ENCODE measurements around the gene PRKCE.

Gene PRKCE

DNA sequence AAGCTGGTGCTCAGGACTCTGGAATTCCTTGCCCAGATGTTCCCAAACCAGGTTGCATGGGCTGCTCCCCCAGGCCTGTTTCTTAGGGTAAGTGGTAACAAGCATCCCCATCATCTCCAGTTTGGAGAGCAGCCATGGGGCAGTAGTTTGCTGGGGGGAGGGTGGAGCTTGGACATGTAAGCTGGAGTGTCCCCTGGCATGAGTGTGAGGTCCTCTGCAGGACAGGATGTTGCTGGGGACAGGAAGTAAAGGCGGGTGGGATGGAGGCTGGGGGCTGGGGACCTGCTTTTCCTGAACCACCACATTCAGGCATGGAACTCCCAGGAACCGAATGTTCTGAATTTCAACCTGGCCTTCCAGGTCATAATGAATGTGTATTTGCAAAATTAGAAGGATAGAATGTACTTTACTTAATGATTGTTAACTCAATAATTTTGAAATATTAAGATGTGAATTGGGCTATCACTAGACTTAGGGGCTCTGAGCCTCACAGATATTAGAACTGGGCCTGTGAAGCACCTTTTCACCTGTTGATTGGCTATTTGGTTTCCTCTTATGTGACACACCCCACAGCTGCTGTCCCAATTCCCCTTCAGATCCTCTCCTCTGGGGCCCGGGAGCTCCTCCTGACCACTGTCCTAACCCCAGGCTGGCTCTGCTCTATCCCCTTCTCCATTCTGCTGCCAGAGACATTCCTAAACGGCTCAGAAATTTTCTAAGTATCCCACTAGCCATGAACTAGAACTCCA lies 579.4 kb downstream of the PRKCE start:
- TF ChIP-seq ZNF274 (IDR thresholded peaks at IDR 0.05; ENCODE audit: low read depth, low read length): no peak
- H3K4me3 ChIP-seq (ENCODE audit: low read length): no peak overlapping the region

DNA sequence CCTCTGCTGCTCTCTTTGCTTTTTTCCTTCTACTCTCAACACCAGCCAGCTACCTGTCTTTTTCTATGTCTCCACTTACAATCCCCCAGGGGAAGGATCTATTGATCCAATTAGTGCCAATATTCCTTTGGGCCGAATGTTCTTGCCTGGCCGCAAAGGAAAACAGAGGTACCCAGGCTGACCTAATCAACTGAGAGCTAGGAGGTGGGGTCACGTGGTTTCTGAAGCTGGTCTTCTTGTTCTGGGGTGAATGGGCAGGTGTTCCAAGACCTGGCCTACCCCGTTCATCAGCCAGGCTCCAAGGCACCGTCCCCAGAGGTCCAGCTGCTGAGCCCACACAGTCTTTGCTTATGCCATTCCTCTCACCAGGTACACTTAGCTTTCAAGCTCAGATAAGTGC lies 580.2 kb downstream of the PRKCE start:
- no peak for TF ChIP-seq ZNF274 (IDR thresholded peaks at IDR 0.05; ENCODE audit: low read depth, low read length)
- no peak overlapping the region for H3K4me3 ChIP-seq (ENCODE audit: low read length)

DNA sequence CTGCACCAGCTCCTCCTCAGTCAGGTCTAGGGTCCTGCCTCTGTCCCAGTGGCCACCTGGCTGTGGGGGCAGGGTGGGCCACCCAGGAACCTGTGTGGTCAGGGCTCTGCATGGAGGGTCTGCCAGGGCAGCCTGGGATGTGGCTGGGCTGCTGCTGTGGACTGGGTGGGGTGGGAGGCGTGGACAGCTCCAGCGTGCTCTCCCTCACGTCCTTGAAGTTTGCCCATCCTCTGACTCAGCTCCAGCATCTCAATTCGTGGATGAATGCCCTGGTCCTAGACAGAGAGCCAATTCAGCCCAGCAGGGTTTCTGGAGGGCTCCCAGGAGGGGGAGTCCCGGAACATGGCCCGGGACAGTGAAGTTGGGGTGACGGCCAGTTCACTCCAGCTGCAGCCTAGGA lies 581.4 kb downstream of the PRKCE start:
- TF ChIP-seq ZNF274 (IDR thresholded peaks at IDR 0.05; ENCODE audit: low read depth, low read length): no peak
- H3K4me3 ChIP-seq (ENCODE audit: low read length): no peak overlapping the region

DNA sequence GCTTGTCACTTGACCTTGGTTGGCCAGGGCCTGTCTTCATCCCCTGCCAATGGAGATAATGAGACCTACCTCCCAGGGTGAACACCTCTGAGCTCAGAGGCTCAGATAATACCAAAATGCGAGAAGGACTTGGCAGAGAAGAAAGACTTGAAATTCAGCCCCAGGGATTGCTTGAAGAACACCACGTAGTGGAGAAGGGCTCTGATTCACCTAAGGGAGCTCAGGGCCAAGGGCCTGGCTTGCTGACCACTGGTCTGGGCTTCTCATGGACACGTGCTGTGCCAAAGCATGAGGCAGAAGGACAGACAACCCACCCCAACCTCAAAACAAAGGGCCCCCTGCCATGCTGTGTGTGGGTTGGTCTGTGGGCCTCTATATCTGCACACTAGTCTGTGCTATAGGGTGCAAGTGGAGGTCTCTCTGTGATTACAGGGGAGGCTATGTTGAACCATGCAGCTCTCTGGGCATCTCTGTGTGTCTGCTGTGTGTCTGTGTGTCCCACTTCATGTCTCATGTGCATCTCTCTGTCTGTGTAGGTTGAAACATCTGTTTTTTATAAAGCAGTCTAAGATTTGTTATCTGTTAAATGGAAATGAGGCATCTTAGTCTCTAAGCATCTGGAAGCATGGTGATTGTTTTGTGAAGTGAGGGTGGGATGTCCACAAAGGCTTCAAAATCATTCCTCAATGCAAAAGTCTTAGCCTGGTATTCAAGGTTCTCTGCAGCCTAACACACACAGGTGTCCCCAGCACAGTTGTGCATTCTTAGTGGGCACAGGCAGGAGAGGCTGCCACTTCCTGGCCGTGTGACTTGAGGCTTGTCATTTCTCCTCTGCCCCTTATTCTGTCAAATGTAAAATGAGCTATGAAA lies 584.8 kb downstream of the PRKCE start:
- no peak overlapping the region for H3K4me3 ChIP-seq (ENCODE audit: low read length)
- no peak for TF ChIP-seq ZNF274 (IDR thresholded peaks at IDR 0.05; ENCODE audit: low read depth, low read length)

DNA sequence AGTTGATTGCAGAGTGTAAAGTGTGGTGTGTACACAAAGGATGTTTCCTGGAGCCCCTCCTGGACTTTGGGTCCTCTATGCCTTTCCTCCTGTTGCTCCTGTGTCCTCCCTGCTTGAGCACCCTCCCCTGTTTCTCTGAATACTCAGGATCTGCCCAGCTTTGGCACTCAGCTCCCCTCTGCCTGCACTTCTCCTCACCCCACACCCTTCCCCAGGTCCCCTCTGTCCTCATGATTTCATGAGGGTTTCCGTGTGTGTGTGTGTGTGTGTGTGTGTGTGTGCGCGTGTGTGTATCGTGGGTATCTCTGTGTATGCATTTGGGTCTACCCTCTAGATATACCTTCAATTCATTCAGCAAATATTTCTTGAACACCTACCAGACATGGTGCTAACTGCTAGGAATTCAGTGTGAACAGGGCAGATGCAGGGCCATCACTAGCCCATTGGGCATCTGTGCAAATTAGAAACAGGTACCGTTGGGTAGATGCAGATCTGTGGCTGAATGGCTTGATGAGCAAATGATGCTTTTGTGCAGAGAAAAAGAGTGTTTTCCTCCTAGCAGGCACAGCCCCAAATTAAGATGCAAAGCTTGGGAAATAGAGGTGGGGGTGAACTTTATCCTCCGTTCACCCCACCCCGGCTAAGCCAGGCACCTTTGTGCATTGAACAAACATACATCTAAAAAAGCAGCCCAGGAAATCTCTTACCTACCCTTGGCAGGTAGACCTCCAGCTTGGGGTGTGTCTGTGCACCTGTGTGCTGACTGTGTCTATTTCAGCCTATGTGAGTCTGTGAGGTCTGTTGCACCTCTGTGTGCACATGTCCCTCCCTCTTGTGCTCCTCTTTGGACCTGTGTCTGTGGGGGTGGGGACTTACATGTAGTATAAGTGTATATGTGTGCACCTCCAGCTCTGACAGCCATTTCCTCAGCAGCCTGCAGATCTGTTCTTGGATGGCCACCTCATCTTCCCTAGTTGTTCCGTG lies 585.7 kb downstream of the PRKCE start:
- H3K4me3 ChIP-seq (ENCODE audit: low read length): no peak overlapping the region
- TF ChIP-seq ZNF274 (IDR thresholded peaks at IDR 0.05; ENCODE audit: low read depth, low read length): no peak

Measured in GM08714 (cell line).